SK-N-MC (cell line): ENCODE results near the gene ADD1.

Experiments used
- DNase-seq: peaks from one replicate; pipeline ENCODE4 v3.0.0-alpha.2; 2011; ENCODE audit warnings: low read depth, low spot score
- H3K27ac ChIP-seq: fragments of 200-600 bp; sonication (generic); 2 replicates; pipeline ENCODE4 v1.5.1; 2016; ENCODE audit warnings: mixed run types
- H3K36me3 ChIP-seq: fragments of 200-600 bp; sonication (generic); 2 replicates; pipeline ENCODE4 v1.6.1; 2017; ENCODE audit warnings: antibody characterized with exemption, low read length, mixed read lengths; ENCODE audit not compliant: insufficient read depth
- H3K4me3 ChIP-seq: fragments of 200-600 bp; sonication (generic); 2 replicates; pipeline ENCODE4 v1.5.1; 2016
- H3K9ac ChIP-seq: fragments of 200-600 bp; sonication (generic); 2 replicates; pipeline ENCODE4 v1.8.0; 2017; ENCODE audit warnings: mixed run types, mixed read lengths; ENCODE audit not compliant: insufficient read length
- H3K9me3 ChIP-seq: fragments of 200-600 bp; sonication (generic); 2 replicates; pipeline ENCODE4 v1.6.1; 2017; ENCODE audit warnings: low read depth, mild to moderate bottlenecking, antibody characterized with exemption, low read length, moderate library complexity, mixed read lengths
- EZH2 ChIP-seq: fragments of 200-600 bp; sonication (generic); IDR thresholded peaks from one replicate; pipeline ENCODE4 v1.6.1; 2017; ENCODE audit warnings: antibody characterized with exemption
- FOXP2 ChIP-seq: optimal IDR thresholded peaks from 2 replicates; pipeline ENCODE3; 2011; ENCODE audit warnings: mild to moderate bottlenecking, moderate library complexity; ENCODE audit not compliant: insufficient read depth; ENCODE audit errors: extremely low read length, control extremely low read depth
- POLR2AphosphoS5 ChIP-seq: IDR thresholded peaks from 2 replicates; pipeline ENCODE4 v1.6.1; 2012; ENCODE audit warnings: mild to moderate bottlenecking, low read depth, low read length, borderline replicate concordance

Gene ADD1

DNA sequence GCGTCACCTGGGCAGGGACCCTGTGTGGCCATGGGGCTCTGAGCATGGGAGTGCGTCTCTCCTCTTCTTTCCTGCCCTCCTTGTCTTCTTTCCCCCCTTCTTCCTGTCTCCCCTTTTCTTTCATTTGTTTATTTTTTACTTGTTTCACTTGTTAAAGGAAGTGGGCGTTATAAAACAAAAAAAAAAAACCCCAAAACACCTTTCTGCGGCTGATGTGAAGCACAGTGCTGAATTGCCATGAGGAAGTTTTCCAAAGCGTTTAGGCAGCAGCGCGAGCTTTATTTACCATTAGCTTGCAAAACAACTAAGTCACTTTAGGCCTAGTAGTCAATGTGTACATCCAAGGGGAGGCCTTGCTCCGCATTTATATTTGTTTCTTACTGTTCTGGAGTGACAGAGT lies 62.6 kb downstream of the ADD1 start:
- H3K4me3 ChIP-seq, result no peak overlapping the region
- H3K9me3 ChIP-seq, result no peaks in the 10 kb centered on the region
- peaks cover 67% of the 10 kb centered on the region for H3K36me3 ChIP-seq
- TF ChIP-seq POLR2AphosphoS5, result no peak
- TF ChIP-seq EZH2, result no peak
- no peak for TF ChIP-seq FOXP2
- no peak overlapping the region for H3K27ac ChIP-seq
- no peak for DNase-seq
- no peak overlapping the region for H3K9ac ChIP-seq

GRCh38 chr4:2907226-2907625 lies 63.6 kb downstream of the ADD1 start:
- TF ChIP-seq EZH2 (no peak), POLR2AphosphoS5 (no peak), FOXP2 (no peak)
- Histone ChIP-seq H3K36me3 (peaks cover 66% of the 10 kb centered on the region), H3K9me3 (no peaks in the 10 kb centered on the region), H3K4me3 (no peak overlapping the region), H3K27ac (no peak overlapping the region), H3K9ac (no peak overlapping the region)
- no peak for DNase-seq

DNA sequence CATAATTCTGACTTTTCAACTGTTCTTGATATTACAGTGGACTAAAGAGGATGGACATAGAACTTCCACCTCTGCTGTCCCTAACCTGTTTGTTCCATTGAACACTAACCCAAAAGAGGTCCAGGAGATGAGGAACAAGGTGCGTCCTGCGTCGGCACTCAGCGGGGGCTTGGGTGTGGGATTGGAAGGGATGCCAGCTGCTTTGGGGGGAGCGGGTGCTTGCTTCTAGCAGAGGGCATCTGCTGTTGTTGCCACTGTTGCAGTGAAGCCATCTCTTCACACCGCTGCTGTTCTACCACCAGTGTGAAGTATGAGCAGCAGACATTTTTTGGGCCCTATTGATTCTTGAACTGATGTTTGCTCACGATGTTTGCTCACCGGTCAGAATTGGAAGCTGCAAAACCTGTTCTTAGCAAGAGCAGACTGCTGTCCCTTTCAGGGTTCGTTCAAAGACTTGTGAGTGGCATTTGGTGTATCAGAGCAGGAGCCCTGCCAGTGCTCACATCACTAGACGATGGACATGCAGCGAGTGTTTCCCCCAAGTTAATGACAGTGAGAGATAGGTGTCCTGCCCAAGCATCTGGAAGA lies 64.2 kb downstream of the ADD1 start:
- TF ChIP-seq POLR2AphosphoS5 (no peak), FOXP2 (no peak), EZH2 (no peak)
- Histone ChIP-seq H3K4me3 (no peak overlapping the region), H3K9ac (no peak overlapping the region), H3K36me3 (peaks cover 63% of the 10 kb centered on the region), H3K9me3 (no peaks in the 10 kb centered on the region), H3K27ac (no peak overlapping the region)
- DNase-seq, result no peak

DNA sequence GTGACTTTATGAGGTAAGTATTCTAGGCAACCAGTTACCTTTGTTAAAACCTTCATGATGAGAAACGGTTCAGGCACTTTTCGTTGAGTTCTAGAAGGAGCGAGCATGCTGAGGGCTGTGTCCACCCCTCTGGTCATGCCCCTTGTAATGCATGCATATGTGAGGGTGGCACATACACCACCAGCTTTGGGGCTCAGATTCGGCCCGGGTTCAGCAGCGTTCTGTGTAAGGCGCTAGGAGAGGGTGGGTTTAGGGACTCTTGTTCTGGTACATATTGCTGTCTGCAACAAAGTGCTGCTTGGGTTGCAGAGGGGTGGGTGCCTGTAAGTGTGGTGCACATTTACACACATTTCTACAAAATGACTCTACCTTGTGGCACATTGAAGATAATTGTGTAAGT lies 65.0 kb downstream of the ADD1 start:
- no peak for DNase-seq
- Histone ChIP-seq H3K4me3 (no peak overlapping the region), H3K9me3 (no peaks in the 10 kb centered on the region), H3K9ac (no peak overlapping the region), H3K27ac (no peak overlapping the region), H3K36me3 (peaks cover 59% of the 10 kb centered on the region)
- no peak for TF ChIP-seq FOXP2
- TF ChIP-seq POLR2AphosphoS5, result no peak
- no peak for TF ChIP-seq EZH2

GRCh38 chr4:2909583-2909982 lies 65.9 kb downstream of the ADD1 start:
- Histone ChIP-seq H3K4me3 (no peak overlapping the region), H3K9me3 (no peaks in the 10 kb centered on the region), H3K9ac (no peak overlapping the region), H3K36me3 (peaks cover 51% of the 10 kb centered on the region), H3K27ac (no peak overlapping the region)
- no peak for DNase-seq
- TF ChIP-seq POLR2AphosphoS5 (no peak), FOXP2 (no peak), EZH2 (no peak)

GRCh38 chr4:2910409-2910808 lies 66.8 kb downstream of the ADD1 start:
- H3K36me3 ChIP-seq, result peaks cover 49% of the 10 kb centered on the region
- TF ChIP-seq FOXP2 (no peak), POLR2AphosphoS5 (no peak), EZH2 (no peak)

DNA sequence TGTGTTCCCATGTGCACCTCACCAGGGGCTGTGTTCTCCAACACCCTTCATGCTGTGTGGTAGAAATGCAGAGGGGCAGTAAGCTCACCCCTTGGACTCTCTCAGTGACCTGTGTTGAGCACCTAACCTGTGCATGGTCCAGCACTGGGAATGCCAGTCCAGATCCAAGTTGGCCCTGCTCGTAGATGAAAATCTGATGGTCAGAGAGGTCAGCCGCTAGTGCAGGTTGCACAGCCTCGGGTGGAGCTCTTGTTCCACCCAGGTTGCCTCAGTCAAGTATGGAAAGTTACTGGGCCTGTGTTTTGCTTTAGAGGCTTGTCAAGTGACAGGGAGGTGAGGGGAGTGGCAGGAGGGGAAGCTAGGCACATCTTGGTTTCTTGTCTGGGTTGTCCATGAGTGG lies 68.2 kb downstream of the ADD1 start:
- Histone ChIP-seq H3K36me3 (peaks cover 52% of the 10 kb centered on the region), H3K9ac (no peak overlapping the region), H3K4me3 (no peak overlapping the region), H3K9me3 (no peaks in the 10 kb centered on the region), H3K27ac (no peak overlapping the region)
- TF ChIP-seq FOXP2, result no peak
- no peak for TF ChIP-seq POLR2AphosphoS5
- TF ChIP-seq EZH2, result no peak
- no peak for DNase-seq

More at GRCh38 chr4:2910409-2910808, 66.8 kb downstream of the ADD1 start:
- Histone ChIP-seq H3K9ac (no peak overlapping the region), H3K9me3 (no peaks in the 10 kb centered on the region), H3K4me3 (no peak overlapping the region), H3K27ac (no peak overlapping the region)
- DNase-seq, result no peak

GRCh38 chr4:2913168-2913567 lies 69.5 kb downstream of the ADD1 start:
- Histone ChIP-seq H3K9me3 (no peaks in the 10 kb centered on the region), H3K4me3 (no peak overlapping the region), H3K27ac (no peak overlapping the region), H3K9ac (no peak overlapping the region), H3K36me3 (peaks cover 44% of the 10 kb centered on the region)
- TF ChIP-seq EZH2 (no peak), FOXP2 (no peak), POLR2AphosphoS5 (no peak)
- DNase-seq, result no peak
